Raji (cell line): ENCODE data around the gene CER1.

ENCODE experiments used
- POLR2A ChIP-seq: IDR thresholded peaks from 2 replicates; pipeline ENCODE4 v1.6.1; 2011; ENCODE audit warnings: low read depth, low read length, control low read depth; ENCODE audit not compliant: insufficient read depth

The CER1 gene, protein sequence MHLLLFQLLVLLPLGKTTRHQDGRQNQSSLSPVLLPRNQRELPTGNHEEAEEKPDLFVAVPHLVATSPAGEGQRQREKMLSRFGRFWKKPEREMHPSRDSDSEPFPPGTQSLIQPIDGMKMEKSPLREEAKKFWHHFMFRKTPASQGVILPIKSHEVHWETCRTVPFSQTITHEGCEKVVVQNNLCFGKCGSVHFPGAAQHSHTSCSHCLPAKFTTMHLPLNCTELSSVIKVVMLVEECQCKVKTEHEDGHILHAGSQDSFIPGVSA

GRCh38 chr9:14722391-14723035 is at the start of gene CER1:
Gene CER1, minus strand, starts transcription at chr9:14722733. Its CDS starts 61 bp downstream, at chr9:14722672.
- no peak for TF ChIP-seq POLR2A

DNA sequence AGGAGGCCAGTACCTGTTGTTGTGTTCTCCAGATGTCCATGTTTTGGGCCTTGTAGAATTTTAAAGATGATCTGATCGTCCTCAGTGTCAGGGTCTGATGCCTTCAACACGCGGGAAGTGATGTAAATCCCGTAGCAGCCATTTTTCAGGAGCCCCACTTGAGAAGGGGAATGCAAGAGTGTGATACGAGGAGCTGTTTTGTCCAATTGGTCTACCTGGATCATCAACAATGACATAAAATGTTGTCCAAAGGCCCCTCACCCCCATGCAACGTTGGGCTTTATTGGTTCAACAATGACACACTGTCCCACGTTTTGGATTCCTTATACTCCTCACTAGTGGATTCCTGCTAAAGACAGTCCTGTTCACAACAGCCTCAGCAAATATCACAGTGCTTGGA is 48.1 kb upstream of the CER1 start:
- no peak for TF ChIP-seq POLR2A

- no peak for TF ChIP-seq POLR2A
Measured at GRCh38 chr9:14769230-14769571, 46.7 kb upstream of the CER1 start.

DNA sequence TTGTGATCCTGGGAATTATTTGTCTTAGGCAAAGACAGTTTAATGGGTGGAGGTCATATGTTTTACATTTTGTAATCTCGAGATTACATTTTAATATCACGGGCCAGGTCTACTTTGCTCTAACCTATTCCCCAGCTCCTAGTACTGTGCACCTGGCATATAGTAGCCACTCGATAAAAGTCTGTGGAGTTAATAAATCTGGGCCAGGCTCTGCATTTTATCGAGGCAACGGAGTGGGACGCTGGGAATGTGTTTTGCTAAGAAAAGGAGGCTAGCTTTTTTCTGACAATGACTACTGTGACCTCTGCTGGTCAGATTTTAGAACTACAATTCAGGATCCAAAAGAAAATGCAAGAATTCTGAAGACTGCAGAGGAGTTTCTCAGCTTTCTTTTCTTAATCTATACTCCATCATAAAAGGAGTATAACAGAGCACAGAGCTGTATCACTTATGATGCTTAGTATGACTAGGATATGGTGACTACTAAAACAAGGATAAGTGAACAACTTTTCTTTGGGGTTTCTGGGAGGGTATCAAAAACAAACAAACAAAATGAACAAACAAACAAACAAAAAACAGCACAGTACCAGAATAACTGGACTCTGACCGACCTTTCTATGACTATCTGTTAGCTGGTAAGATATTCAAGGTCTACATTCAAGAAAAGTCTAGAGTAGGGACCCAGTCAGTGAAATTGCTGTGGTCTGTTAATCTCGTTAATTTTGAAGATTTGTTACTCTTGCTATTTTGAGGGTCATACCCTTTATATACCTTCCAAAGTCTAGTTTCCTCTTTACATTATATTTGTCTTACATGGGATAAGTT is 46.1 kb upstream of the CER1 start:
- no peak for TF ChIP-seq POLR2A

DNA sequence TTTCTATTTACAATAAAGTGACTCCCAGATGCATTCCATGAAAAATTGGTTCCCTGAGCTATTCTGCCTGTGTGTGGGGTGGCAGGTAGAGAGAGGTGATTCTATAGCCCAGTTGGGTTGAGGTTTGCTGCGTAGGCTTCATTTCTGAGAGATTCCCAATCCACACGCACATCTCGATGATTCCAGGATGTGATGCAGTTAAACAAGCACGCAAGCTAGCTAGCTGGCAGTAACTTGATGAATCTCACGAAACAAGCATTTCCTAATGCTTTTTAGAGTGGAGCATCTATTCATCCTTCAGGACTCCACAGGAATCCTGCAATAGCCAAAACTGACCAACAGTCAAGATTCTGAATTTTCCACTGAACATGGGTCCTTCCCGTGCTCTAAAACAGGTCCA is 43.8 kb upstream of the CER1 start:
- TF ChIP-seq POLR2A, result no peak

DNA sequence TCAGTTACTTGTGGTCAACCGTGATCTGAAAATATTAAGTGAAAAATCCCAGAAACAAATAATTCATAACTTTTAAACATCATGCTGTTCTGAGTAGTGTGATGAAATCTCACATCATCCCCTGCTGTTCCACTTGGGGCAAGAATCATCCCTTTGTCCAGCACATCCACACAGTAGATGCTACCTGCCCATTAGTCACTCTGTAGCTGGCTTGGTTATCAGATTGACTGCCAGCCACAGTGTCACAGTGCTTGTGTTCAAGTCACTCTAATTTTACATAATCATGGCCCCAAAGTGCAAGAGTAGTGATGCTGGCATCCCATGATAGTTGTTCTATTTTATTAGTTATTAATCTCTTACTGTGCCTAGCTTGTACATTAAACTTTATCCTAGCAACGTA is 39.1 kb upstream of the CER1 start:
- no peak for TF ChIP-seq POLR2A

GRCh38 chr9:14760060-14760459 is 37.5 kb upstream of the CER1 start:
- no peak for TF ChIP-seq POLR2A

- no peak for TF ChIP-seq POLR2A
Measured at GRCh38 chr9:14756291-14756690, 33.8 kb upstream of the CER1 start.

DNA sequence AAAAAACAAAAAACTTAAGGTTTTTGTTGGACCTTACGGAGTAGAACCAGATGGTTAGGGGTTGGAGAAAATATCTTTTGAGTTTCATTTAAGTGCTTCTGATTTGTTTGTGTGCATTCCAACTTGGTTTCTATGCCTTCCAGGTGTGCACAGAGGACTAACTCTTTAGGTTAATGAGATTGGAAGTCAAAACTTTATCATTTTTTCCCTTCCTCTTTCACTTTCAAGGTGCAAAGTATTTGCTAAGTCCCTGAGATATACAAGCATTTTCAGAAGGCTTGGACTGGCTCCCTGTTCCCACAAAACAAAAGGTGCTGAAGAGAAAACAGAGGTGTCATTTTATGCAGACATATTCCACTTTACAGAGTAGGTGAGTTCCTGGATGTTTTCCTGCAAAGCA is 30.3 kb upstream of the CER1 start:
- TF ChIP-seq POLR2A, result no peak

DNA sequence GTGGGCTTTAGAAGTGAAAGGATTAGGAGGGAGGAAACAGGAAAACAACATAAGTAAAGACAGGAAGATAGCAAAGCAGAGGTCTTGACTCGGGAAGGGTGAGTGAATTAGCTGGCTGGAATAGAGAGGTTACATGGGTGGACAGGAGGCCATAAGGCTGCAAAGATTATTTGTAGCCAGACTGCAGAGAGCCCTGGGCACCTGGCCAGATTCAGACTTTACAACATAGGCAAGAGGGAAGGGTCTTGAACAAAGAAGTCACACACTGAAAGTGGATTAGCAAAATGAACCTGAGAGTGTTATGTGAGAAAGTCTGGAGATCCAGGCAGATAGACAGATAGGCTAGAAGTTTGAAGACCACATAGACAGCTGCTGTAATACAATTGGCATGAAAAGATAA is 29.7 kb upstream of the CER1 start:
- no peak for TF ChIP-seq POLR2A

DNA sequence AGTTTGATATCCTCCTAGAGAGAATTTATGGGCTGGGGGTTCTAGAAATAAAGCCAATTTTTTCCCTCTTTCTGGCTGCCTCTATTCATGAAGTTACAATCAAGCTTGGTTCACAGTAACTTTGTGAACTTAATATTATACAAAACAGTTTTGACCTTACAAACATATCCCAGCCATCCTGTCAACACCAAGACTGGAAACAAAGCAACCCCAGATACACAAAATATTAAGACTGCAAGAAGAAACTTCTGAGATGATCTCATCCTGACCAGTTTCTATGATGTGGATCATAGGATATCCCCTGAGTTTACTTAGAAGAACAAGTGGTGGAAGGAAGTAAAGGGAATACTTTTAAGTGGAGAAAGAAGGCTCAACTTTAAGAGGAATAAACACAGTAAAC is 28.3 kb upstream of the CER1 start:
- no peak for TF ChIP-seq POLR2A

GRCh38 chr9:14749741-14750211 is 27.2 kb upstream of the CER1 start:
- no peak for TF ChIP-seq POLR2A

GRCh38 chr9:14748373-14748772 is 25.8 kb upstream of the CER1 start:
- TF ChIP-seq POLR2A, result no peak

DNA sequence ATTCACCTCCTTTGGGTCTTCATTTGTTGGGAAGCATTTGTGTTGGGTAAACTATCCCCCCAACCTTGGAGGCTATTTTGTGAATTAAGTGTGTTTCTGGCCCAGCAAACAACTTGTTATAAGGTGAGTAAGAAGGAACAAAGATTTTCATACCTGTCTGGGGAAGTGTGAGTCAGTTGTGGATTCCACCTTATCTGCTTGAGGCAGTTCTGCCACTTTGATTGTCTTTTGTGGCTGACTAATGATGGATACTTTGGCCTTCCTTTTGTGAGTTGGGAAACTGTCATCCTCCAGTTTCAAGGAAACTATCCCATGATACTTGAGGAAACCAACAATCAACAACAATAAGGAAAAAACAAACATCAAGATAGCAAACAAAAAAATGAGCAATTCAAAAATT is 24.6 kb upstream of the CER1 start:
- TF ChIP-seq POLR2A, result no peak

DNA sequence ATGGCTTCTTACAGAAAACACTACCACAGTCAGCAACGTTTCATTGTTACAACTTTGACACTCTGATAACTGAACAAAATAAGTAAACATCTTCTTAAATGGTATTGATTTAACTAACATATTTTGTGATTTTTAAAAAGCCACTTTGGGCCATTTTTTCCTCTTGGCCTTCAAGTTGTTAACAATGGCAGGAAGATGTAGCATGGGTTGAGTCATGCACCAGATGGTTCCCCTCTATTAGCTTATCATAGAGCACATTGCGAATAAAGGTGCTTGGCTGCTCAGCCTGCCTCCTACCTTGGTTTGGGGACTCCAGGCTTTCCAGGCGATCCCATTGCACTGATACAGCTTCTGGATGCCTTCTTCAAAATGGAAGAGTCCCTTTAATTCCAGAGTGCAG is 24.1 kb upstream of the CER1 start:
- no peak for TF ChIP-seq POLR2A

- TF ChIP-seq POLR2A, result no peak
Measured at GRCh38 chr9:14744768-14745167, 22.2 kb upstream of the CER1 start.
